ENCODE measurements around the gene LAD1. TPM values are rescaled to one million over a fixed set of nuclear protein-coding genes. Genes with fewer than 3 reads are reported as not detected.

LAD1 gene
- total and polyA plus RNA-seq, 2 of the 13 experiments (the other 11 are each of a cell fraction or from before 2014, with no cell fraction given), result 10.8 to 65.6 TPM

- TF ChIP-seq ZNF512B (CRISPR knock-in tag; IDR thresholded peaks at IDR 0.05; ENCODE audit: borderline replicate concordance), result no peak
- no peak for TF ChIP-seq ZNF20 (CRISPR knock-in tag; IDR thresholded peaks at IDR 0.05)
- no peak for TF ChIP-seq FOXO1 (CRISPR knock-in tag; IDR thresholded peaks at IDR 0.05)
- TF ChIP-seq YEATS2 (CRISPR knock-in tag; IDR thresholded peaks at IDR 0.05; ENCODE audit: borderline replicate concordance), result no peak; the same call in 1 of the 2 replicates
- no peak for TF ChIP-seq ATAD3A (CRISPR knock-in tag; IDR thresholded peaks at IDR 0.05)
- no peak for TF ChIP-seq RORA (CRISPR knock-in tag; IDR thresholded peaks at IDR 0.05)
- TF ChIP-seq XRCC5 (optimal IDR thresholded peaks at IDR 0.05; ENCODE audit: low read length), result peak; percentile 77
- no peak; the same call in none of the 2 replicates for TF ChIP-seq ZBTB43 (CRISPR knock-in tag; conservative IDR thresholded peaks at IDR 0.05)
- TF ChIP-seq NONO (IDR thresholded peaks at IDR 0.05), result no peak
- peak; percentile 57; the same call in 1 of the 2 replicates for TF ChIP-seq NONO (CRISPR knock-in tag; conservative IDR thresholded peaks at IDR 0.05)
- TF ChIP-seq GABPB1 (CRISPR knock-in tag; IDR thresholded peaks at IDR 0.05), result peak; percentile 65; the same call in 1 of the 2 replicates
- TF ChIP-seq E2F1 (CRISPR knock-in tag; IDR thresholded peaks at IDR 0.05), result peak; percentile 47; the same call in 1 of the 2 replicates
- no peak for TF ChIP-seq ZNF850 (CRISPR knock-in tag; conservative IDR thresholded peaks at IDR 0.05)
- TF ChIP-seq LCORL (IDR thresholded peaks at IDR 0.05), result no peak
- no peak; the same call in none of the 2 replicates for TF ChIP-seq LCORL (CRISPR knock-in tag; IDR thresholded peaks at IDR 0.05)
- TF ChIP-seq ZNF713 (CRISPR knock-in tag; IDR thresholded peaks at IDR 0.05), result no peak
- TF ChIP-seq ZNF674 (CRISPR knock-in tag; IDR thresholded peaks at IDR 0.05; ENCODE audit: low read depth), result no peak
- TF ChIP-seq PHF20 (CRISPR knock-in tag; IDR thresholded peaks at IDR 0.05), result no peak
- no peak for TF ChIP-seq ZBTB26 (CRISPR knock-in tag; IDR thresholded peaks at IDR 0.05; ENCODE audit: borderline replicate concordance)
- TF ChIP-seq ZNF33B (CRISPR knock-in tag; IDR thresholded peaks at IDR 0.05), result no peak
- no peak for TF ChIP-seq TEAD2 (CRISPR knock-in tag; IDR thresholded peaks at IDR 0.05)
- peak; percentile 72; the same call in 1 of the 2 replicates for TF ChIP-seq ZNF414 (CRISPR knock-in tag; IDR thresholded peaks at IDR 0.05)
- TF ChIP-seq SP2 (CRISPR knock-in tag; IDR thresholded peaks at IDR 0.05), result no peak
Observed at GRCh38 chr1:201399352-201400126, 415 bp upstream of the LAD1 start (continued).

Data from HepG2 (cell line).